Renal cortex interstitium (tissue), 11 donors: ENCODE results near the gene OTOGL. TPM values are rescaled to one million over a fixed set of nuclear protein-coding genes. Genes with fewer than 3 reads are reported as not detected.
"Not testable (repeated sequence)": the region's sequence is repeated elsewhere in the genome, so short reads cannot be mapped to it uniquely, and the experiment has no call there.

Experiments
- DNase-seq, 11 donors: peaks; one replicate each; pipeline ENCODE4 v3.0.0-alpha.2; 2013; ENCODE audit warnings: low read depth in 9 of 11, low spot score in 4 of 11; ENCODE audit errors: extremely low read depth in 1 of 11
- polyA plus RNA-seq, 3 donors: library from polyadenylated mRNA; unstranded; fragments of 120-200 nt; gene quantifications; one replicate each; pipeline ENCODE4 v1.2.1, GENCODE V29; 2013; ENCODE audit not compliant: insufficient read length in 3 of 3

Gene OTOGL
- polyA plus RNA-seq, 3 donors = 0.59 to 1.4 (median 0.66) TPM

DNA sequence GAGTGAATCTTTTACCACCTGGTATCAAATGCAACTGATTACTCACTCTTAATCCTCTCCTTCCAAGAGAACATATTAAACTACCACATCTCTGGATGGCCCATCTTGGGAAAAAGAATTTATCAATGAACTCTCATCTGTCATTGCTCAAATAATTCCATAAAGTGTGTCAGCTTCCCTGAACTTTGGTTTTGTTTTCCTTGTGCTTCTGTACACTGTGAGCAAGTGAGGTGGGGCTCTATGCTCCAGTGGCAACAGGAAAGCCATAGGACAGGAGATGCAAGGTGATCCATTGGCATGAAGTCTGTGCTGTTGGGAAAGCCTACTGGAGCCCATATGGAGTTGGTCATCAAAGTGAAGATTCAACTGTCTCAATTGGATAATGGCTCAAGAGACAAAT is 17.4 kb downstream of the OTOGL start:
- DNase-seq = no peak

DNA sequence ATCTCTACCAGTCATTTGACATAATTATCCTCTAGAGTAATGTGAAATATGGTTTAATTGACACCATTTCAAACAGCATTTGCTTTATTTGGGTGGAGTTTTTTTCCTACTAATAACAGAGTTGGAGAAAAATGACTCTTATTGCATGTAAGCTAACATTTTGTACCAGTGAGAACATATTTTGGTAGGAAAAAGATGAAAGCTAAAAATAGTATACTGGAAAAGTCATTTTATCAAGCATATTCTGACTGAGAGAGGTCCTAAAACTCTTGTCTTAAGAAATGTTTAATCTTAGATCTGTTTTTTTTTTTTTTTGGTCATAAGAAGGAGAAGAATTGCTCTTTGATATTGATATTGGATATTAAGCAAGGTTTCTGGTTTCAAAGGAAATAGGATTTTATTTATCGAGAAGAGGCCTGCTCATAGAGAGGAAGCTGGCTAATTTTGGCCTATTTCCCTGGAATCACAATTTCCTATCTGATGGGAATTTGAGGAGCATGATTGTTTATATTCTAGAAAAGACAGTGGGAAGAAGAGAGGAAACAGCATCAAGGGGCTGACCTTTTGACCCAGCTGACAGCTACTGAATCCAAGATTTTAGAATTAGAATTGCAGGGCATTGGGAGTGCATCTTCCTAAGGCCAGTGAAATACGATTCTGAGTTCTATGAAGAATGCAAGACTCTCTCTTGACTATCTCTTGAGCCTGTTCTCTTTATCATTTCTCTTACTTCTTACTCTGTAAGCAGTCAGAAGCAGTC is 19.4 kb downstream of the OTOGL start:
- no peak for DNase-seq

DNA sequence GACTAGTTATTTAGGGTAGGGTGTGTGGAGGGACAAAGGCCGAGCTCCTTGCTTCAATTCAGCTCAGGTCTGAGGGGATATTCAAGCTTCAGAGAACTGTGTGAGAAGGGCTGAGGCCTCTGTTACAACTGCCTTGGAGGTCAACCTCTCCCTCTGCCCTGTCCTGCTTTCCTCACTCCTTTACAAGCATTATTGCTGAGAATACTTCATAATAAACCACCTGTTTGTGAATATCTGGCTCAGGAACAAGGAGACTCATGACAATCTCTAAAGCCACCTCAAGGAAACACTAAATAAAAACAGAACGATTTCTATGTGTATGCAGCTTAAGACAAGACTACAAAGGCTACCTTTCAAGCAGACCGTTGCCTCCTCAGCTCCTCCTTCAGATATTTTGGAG is 21.7 kb downstream of the OTOGL start:
- no peak for DNase-seq

DNA sequence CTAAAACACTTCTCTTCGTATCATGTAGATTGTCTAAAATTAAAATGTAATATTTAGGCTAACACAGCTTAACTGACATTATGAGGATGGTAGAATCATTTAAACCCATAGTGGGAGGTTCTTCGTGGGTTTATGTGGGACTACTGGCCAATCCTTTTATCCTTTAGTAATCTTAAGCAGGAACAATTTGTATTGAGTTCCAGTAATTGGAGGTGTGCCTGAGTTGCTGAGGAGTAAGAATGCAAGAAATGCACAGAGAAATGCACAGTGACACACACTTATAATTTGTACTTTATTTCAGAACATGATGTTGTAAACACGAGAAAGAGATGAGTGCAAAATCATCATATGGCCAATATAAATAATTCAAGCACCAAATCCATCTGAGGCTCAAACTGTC is 22.3 kb downstream of the OTOGL start:
- DNase-seq = no peak

DNA sequence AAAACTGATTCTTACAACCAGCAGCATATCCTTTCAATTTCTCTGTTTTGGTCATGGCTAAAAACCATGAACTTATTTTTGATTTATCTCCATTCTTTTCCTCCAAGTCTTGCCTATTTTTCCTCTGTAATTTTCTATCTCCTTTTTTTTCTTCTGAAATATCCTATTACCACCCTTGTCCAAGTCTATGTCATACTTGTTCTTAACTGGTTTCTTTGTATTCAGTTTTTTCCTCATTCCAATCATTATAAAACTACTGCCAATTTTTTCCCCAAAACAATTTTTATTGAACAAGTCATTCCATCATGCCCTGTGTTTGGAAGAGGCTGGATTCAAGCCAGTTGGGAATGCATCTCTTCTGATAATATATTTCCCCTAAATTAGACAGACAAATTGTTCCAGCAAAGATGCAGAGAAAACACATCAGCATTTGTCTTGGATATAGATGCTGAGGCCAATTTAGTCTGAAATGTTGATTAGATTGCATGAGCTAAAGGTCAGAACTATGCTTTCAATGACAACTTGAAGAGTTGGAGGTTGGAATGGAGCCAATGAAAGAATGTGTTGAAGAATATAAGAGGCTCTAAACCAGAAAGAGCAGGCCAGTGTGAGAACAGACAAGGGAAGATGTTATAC is 30.7 kb downstream of the OTOGL start:
- no peak for DNase-seq

DNA sequence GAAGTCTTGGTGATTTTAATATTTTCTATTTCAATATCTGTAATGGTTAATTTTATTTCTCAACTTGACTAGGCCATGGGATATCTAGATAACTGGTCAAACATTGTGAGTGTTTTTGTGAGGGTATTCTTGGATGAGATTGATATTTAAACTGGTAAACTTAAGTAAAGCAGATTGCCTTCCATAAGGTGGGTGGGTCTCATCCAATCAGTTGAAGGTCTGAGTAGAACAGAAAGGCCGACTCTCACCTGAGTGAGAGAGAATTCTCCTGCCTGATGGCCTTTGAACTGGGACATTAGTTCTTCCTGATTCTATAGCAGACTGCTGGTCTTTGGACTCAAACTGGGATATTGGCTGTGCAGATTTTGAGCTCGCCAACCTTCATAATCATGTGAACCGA is 36.3 kb downstream of the OTOGL start:
- DNase-seq = no peak

DNA sequence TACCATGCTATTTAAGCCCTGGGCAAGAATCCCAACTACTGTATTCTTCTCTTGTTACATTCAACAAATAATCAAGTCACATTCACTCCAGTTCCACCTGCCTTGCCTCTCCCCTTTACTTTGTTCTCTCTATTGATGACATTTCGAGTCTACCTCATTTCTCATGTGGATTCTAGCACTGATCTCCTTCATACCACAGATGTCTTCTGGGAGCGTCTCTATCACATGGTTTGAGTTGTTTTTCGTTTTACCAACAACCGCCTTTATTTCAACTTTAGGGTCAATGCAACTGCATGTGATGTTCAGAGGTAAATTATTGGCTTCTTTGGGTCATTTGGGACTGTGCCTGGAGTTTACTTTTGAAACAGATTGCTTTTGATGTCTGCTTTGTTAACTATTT is 40.7 kb downstream of the OTOGL start:
- DNase-seq = no peak

DNA sequence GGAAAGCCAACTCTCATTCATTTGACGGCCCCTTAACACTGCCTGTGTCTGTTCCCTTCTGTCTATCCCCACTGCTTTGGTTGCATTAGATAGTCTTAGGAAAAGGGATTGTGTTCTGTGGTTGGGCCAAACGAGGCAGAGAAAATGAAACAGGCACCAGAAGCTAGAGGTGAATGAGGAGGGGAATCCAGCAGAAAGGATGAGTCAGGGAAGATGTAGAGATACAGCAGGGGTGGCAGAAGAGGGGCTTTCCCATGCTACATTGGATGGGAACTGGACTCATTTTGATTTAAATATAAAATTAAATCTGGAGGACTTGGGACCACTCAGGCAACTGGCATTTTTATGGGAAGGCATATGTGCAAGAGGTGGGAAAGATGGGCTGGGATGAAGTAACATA is 43.3 kb downstream of the OTOGL start:
- no peak for DNase-seq

DNA sequence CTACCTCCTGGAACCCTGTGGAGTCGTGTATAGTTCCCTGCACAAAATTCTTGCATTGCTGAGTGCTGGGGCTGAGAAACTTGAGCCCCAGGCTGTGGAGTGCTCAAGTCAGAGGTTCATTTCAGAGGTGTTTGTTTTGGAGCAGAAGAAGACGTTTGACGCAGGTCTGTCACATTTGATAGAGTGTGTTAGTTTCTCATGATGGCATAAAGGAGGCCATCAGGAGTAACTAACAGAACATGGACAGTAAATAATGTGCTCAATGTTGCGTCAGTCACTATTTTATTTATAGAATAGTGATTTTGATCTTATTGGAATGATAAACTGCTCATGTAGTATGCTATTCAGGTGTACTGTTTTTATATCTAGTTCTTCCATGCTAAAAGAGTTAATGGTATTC is 44.2 kb downstream of the OTOGL start:
- no peak for DNase-seq

DNA sequence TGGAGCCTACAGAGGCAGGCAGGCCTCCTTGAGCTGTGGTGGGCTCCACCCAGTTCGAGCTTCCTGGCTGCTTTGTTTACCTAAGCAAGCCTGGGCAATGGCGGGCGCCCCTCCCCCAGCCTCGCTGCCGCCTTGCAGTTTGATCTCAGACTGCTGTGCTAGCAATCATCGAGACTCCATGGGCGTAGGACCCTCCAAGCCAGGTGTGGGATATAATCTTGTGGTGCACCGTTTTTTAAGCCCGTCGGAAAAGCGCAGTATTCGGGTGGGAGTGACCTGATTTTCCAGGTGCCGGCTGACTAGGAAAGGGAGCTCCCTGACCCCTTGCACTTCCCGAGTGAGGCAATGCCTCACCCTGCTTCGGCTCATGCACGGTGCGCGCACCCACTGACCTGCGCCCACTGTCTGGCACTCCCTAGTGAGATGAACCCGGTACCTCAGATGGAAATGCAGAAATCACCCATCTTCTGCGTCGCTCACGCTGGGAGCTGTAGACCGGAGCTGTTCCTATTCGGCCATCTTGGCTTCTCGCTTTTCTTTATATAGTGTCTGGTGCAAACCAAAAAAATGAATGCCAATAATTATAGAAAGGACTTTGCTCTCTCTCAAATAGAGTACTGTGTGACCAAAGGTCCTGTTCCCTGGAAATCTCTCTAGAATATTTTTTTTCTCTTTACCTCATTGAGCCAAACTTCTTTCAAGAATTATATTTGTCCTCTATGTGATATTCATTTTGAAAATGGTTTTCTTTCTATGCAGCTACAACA is 50.4 kb downstream of the OTOGL start:
- not testable (repeated sequence) for DNase-seq

DNA sequence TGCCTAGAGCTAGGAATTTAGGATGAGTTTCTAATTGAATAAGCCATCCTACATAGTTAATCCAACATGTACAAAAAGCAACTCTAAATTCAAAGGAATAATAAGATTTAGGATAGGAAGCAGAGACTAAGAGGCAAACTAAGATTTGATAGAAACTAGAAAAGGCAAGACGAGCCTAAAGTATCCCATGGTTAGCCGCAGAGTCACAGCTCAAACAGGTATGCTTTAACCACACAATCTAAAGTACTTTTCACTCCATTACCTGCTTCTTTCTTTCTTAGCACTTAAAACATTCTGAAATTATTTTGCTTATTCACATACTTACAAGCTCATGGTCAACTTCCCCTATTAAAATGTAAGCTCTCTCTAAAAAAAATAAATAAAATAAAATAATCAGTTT is 51.8 kb downstream of the OTOGL start:
- no peak for DNase-seq

DNA sequence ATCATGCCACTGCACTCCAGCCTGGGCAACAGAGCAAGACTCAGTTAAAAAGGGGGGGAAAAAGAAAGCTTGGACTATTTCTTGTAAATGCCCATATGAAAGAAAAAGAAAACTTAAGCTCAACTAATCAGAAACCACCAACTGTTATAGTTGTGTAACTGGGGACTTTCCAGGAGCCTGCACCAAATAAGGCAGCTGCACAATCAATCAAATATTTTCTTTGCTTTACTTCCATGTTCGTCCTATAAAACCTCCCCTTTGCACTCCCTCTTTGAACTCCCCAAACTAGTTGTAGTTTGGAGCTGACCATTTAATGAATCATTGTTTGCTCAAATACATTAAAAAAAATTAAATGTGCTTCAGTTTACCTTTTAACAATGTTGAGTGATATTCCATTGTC is 54.9 kb downstream of the OTOGL start:
- no peak for DNase-seq

DNA sequence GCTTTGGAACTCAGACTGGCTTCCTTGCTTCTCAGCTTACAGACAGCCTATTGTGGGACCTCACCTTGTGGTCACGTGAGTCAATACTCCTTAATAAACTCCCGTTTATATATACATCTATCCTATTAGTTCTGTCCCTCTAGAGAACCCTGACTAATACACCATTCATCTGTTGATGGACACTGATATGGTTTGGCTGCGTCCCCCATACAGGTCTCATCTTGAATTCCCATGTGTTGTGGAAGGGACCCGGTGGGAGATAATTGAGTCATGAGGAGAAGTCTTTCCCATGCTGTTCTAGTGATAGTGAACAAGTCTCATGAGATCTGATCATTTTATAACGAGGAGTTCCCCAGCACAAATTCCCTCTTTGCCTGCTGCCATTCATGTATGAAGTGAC is 57.0 kb downstream of the OTOGL start:
- no peak for DNase-seq

DNA sequence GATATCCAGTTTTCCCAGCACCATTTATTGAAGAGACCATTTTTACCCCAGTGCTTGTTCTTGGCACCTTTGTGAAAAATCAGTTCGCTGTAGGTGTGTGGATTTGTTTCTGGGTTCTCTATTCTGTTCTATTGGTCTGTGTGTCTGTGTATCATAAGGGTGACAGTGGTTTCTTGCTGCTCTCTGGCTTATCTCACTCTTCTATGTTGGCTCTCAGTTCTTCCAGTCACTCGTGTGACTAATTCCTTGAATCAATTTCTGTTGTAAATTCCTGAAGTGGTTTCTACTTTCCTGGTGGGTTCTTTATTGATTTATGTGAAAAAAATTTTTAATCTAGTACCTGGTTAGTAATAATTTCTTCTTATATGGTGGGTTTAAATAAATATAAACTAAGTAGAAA is 58.3 kb downstream of the OTOGL start:
- DNase-seq = no peak

DNA sequence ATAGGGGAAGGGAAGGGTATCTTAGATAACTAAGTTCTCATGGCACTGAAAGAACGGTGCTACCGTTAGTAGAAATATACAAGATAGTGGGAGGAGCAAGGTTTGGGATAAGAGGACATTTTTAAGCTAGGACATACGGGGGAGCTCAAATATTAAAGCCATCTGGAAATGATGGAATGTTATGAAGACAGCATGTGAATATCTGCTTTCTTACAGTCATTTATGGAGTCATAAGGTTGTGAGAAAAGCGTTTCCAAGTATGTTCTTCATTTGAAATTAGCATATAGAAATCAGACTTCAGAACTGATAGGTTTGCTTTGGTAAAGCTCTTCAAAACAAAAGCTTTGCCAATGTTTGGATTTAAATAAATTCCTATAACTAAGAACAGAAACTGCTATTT is 62.3 kb downstream of the OTOGL start:
- DNase-seq = no peak

DNA sequence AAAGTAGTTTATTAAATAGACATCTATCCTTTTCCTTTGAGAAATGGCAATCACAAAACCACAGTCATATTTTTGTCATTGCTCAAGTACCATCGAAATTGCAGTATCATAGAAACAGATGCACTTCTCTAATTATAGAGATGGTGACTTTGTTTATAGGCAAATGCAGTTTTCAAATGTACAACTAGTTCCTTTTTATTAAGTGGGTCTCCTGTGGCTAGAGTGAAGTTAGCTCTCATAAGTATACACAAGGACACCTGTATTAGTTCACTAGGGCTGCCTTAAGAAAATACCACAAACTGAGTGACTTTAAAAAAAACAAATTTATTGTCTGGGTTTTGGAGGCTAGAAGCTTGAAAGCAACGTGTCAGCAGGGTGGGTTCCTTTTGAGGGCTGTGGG is 62.8 kb downstream of the OTOGL start:
- DNase-seq = no peak

DNA sequence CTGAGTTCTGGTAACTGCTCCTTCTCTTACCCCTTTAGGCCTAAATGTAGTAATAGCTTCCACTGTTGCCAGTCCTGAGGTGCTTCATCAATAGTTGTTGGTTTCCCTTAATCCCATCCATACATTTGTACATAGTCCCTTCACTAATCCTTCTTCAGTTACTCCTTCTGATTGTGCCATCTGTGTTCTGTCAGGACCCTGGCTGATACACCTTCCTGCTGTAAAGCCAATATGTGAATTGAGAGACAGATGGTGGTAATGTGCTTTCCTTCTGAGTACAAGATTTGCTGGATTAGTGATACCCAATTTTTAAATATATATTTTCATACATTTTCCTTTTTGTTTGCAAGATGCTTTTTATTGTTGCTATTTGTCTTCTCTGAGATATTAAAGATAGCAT is 66.4 kb downstream of the OTOGL start:
- DNase-seq = no peak

DNA sequence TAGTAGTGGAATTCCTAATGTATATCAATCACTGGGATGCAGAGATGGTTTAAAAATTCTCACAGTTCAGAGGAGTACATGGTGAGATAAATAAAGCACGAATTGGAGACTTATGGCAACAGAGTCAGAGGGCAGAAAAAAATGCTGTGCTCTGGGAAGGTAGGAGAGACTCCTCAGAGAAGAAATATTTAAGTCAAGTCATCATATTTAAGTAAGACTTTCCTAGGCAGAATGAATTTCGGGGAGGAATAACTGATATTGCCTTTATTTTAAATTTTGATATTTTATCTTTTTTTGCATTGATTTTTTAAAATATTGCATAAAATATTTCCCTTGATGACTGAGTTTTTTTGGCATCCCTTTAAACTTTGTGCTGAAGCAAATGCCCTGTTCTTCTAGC is 67.4 kb downstream of the OTOGL start:
- DNase-seq = no peak

DNA sequence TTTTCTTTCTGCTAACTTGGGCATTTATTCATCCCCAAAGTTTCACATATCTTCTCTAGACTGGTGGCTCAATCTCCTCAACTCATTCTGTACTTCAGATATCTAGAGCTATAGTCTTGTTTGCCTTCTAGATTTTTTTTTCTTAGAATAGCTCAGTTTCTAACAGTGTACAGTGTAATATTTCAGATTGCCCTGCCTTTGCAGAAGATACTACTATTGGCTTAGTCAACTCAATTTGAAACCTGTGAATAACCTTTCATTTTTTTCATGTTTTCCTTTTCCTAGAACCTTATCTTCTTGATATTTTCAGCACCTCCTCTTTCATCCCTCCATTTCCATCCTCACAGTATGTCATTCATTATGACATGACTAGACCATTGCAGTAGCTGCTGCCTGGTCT is 69.6 kb downstream of the OTOGL start:
- DNase-seq = no peak

DNA sequence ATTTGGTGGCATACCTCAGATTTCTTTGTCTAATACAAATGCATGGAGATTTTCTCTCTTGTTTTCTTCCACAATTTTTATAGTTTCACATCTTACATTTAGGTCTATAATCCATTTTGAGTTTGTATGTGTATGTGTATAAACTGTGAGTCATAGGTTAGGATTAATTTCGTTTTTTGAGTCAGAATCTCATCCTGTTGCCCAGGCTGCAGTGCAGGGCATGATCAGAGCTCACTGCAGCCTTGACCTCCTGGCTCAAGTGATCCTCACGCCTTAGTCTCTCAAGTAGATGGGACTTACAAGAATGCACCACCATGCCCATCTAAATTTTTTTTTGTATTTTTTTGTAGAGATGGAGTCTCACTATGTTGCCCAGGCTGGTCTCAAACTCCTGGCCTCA is 71.6 kb downstream of the OTOGL start:
- no peak for DNase-seq
